ENCODE measurements around the gene F2RL1.
"Not testable (repeated sequence)": the region's sequence is repeated elsewhere in the genome, so short reads cannot be mapped to it uniquely, and the experiment has no call there.

F2RL1 gene

DNA sequence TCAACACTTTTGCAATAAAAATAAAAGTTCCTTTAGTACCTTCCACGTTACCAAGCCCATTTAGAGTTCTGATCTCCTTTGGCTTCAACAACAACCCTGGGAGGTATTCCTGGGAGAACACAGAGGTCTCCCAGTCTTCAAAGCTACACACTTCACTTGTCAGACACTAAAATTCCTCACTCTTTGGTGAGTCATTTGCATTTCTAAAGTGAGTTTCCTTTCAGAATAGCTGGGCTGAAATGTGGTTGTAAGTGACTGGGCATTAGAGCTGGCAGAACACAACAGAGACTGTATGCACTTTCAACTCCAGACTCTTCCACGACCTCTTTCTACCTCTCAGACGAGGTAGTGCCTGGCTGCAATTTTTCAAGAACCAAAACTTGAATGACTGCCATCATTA is 11.5 kb upstream of the F2RL1 start:
- DNase-seq (ENCODE audit: low read depth): no peak
- H3K4me3 ChIP-seq (ENCODE audit: low read depth, low read length): no peak overlapping the region
- TF ChIP-seq, protein P1, sequence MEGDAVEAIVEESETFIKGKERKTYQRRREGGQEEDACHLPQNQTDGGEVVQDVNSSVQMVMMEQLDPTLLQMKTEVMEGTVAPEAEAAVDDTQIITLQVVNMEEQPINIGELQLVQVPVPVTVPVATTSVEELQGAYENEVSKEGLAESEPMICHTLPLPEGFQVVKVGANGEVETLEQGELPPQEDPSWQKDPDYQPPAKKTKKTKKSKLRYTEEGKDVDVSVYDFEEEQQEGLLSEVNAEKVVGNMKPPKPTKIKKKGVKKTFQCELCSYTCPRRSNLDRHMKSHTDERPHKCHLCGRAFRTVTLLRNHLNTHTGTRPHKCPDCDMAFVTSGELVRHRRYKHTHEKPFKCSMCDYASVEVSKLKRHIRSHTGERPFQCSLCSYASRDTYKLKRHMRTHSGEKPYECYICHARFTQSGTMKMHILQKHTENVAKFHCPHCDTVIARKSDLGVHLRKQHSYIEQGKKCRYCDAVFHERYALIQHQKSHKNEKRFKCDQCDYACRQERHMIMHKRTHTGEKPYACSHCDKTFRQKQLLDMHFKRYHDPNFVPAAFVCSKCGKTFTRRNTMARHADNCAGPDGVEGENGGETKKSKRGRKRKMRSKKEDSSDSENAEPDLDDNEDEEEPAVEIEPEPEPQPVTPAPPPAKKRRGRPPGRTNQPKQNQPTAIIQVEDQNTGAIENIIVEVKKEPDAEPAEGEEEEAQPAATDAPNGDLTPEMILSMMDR (IDR thresholded peaks at IDR 0.05; ENCODE audit: low read depth, low read length, missing control alignments): no peak

DNA sequence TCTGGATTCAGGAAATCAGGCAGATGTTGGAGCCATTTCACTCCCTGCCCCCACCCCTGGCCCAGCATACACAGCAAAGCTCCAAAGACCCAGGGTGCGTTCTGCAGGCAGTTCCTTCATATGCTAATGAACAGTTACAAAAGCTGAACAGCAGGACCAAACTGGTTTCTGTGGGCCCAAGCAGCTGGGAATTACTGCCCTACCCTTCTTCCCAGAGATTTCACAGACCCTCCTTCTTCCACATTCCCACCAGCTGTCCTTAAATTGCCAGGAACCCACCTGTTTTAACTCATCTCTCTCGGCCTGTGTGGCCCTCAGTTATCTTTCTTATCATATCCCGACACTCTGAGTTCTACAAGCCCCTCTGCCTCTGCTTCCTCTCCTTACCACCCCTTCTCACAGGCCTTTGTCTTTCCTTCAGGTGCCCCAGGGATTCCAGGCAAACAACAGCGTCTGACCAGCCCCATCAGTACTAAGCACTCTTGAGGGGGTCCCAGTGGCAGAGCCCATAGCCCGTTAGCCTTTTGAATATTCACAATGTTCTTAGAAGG is 10.6 kb upstream of the F2RL1 start:
- TF ChIP-seq, protein P1 (IDR thresholded peaks at IDR 0.05; ENCODE audit: low read depth, low read length, missing control alignments): no peak
- no peak overlapping the region for H3K4me3 ChIP-seq (ENCODE audit: low read depth, low read length)
- DNase-seq (ENCODE audit: low read depth): no peak

DNA sequence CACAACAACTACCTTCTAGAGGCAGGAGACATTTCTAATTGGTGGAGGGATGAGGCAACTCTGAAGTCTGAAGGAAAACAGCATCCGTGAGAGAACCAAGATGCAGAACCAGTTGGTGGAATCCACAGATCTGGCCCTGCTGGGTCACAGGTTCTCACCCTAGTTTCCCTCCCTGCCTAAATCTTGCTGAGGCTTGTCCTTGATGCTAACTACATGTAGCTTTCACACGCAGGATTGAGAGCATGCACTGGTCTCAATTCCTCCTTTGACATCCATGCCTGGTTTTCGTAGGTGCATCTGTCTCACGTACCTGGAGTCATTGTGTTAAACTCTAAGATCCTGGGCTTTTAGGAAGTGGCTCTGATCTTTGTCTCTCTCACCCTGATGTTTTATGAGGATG is 9.7 kb upstream of the F2RL1 start:
- TF ChIP-seq, protein P1 (IDR thresholded peaks at IDR 0.05; ENCODE audit: low read depth, low read length, missing control alignments): no peak
- DNase-seq (ENCODE audit: low read depth): no peak
- H3K4me3 ChIP-seq (ENCODE audit: low read depth, low read length): no peak overlapping the region

DNA sequence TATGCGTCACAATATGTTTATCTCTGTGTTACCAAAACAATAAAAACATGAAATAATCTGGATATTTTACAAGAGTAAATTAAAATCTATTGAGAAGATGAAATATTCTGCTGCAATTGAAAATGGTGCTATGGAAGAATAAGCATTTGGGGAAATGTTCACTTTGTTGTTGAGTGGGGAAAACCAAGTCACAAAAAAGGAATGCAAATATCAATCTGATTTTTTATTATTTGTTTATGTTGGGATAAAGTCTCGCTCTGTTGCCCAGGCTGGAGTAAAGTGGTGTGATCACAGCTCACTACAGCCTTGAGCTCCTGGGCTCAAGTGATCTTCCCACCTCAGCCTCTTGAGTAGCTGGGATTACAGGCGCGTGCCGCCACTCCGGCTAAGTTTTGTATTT is 8.6 kb upstream of the F2RL1 start:
- TF ChIP-seq, protein P1 (IDR thresholded peaks at IDR 0.05; ENCODE audit: low read depth, low read length, missing control alignments): no peak
- DNase-seq (ENCODE audit: low read depth): no peak

DNA sequence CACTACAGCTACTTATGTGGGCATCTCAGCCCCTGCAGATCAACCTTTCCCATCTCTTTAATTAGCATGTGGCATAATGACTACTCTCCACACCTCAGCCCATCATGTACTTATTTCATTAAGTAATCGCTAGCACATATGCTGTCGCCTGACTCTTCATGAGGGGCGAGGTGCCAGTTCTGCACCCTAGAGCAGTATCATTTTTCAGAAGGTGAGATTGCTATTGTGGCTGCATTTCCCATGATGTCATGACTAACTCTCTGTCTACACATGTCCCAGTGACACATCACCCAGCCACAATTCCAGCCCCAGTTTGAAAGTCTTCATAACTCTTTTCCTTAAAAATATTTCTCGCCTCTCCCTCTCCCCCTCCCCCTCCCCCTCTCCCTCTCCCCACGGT is 7.6 kb upstream of the F2RL1 start:
- no peak overlapping the region for H3K4me3 ChIP-seq (ENCODE audit: low read depth, low read length)
- DNase-seq (ENCODE audit: low read depth): no peak

More for the DNA sequence above, 8.6 kb upstream of the F2RL1 start:
- no peak overlapping the region for H3K4me3 ChIP-seq (ENCODE audit: low read depth, low read length)

DNA sequence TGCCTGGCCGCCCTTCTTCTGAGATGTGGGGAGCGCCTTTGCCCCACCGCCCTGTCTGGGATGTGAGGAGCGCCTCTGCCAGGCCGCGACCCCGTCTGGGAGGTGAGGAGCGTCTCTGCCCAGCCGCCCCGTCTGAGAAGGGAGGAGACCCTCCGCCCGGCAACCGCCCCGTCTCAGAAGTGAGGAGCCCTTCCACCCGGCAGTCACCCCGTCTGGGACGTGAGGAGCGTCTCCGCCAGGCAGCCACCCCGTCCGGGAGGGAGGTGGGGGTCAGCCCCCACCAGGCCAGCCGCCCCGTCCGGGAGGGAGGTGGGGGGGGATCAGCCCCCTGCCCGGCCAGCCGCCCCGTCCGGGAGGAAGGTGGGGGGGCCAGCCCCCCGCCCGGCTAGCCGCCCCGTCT is 6.6 kb upstream of the F2RL1 start:
- not testable (repeated sequence) for DNase-seq (ENCODE audit: low read depth); H3K4me3 ChIP-seq (ENCODE audit: low read depth, low read length)

More for the DNA sequence above, 7.6 kb upstream of the F2RL1 start:
- TF ChIP-seq, protein P1 (IDR thresholded peaks at IDR 0.05; ENCODE audit: low read depth, low read length, missing control alignments): no peak

DNA sequence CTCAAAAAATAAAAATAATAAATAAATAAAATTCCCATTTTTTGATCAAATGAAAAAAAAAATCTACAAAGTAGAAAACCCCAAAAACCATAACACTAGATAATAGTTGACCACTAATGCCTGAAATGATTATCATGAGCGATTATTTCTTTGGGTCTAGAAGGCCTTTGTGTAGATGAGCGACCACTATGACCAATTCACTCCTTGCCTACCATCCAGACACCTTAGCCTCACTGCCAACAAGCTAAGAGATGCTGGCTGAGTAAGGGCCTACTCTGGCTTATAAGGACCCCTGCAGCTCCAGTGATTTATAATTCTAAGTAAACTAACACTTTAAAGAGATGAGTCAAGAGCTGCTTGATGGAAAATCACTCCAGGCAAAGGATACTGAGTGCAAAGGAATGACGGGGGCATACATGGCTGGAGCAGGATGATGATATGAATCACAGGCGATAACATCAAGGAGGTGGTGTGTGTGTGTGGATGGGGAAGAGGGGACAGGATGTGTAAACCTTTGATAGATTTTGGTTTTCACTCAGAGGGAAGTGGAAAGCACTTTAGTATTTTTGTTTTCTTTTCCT is 4.8 kb upstream of the F2RL1 start:
- DNase-seq (ENCODE audit: low read depth): no peak
- TF ChIP-seq, protein P1 (IDR thresholded peaks at IDR 0.05; ENCODE audit: low read depth, low read length, missing control alignments): no peak
- H3K4me3 ChIP-seq (ENCODE audit: low read depth, low read length): no peak overlapping the region
